Measurements from ENCODE around the gene SH3RF1.

GRCh38 chr4:169208516-169208915 is 62.2 kb downstream of the SH3RF1 start:
- TF ChIP-seq CTCF (IDR thresholded peaks at IDR 0.05) (no peak), POLR2A (IDR thresholded peaks at IDR 0.05) (no peak)

Data from uterus (tissue), 2 donors.